NOMO-1 treated with DMSO at 0.1 percent for 48 hours (cell line): ENCODE data around the gene CACNG5.

ENCODE experiments used
- DNase-seq: peaks from one replicate; lab custom pipeline; 2025; ENCODE audit not compliant: unreplicated experiment; lab: John Stamatoyannopoulos, UW

The CACNG5 gene

DNA sequence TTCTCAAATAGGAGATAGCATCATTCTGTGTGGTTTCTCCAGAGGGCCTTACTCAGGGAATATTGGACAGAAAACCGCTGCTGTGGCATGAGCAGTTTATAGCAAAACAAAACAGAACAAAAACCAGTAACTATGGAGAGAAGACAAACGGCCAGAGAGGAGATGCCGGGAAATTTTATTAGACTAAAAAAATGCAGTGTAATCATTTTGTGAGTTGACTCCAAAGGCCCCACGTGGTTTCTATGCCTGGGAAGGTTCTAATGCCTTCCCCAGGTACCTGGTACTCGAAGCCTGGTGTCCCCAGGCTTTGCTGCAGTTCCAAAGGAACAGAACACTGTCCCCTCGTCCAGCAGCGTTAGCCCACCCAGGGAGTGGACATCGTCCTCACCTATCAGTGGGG lies 12.9 kb upstream of the CACNG5 start:
- DNase-seq = no peak

DNA sequence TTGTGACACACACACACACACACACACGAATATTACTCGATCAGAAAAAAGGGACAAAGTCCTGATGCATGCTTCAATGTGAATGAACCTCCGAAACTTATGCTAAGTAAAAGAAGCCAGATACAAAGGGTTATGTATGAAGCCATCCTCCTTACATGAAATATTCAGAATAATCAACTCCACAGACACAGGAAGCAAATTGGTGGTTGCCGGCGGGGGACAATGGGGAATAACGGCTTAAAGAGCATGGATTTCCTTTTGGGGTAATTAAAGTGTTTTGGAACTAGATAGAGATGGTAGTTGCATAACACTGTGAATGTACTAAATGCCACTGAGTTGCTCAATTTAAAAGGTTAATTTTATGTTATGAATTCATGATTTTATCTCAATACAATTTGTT lies 8.1 kb upstream of the CACNG5 start:
- DNase-seq = no peak

DNA sequence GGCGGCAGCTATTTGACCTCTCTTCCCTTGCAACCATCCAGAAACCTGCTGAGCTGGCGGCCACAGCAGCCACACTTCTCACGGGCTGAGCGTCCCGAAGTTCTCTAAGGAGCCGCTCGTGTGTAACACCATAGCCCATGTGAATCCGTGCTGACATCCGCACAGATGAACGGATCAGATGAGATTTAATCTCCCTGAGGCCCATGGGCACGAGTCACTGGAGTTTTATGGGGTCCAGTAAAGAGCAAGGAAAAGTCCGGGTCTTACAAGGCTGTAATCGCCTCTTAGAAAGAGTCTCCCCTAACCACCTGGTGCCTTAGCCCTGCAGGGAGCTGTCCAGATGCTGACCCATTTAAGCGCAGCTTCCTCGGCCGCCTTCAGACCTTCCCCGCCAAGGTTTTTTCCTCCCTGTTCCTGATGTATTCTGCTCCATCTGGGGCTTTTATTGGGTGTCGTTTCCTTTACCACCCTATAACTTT lies 5.5 kb upstream of the CACNG5 start:
- DNase-seq = peak; percentile 4

DNA sequence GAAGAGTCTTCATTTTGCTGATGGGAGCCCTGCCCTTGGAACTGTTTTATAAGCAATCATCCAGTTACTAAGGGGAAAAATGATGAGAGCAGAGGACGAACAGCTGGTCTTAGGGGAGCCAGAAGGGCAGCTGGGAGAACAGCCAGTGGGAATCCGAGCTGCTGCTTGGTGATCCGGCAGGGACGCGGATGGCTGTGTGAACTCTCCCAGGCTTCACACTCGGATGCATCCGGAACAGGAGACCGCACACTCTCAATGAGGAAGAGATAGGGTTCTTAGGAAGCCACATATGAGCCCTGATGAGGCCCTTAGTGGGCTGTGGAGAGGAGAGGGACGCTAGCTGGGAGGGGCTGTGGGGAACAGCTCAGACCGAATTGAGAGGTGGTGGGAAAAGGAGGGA lies 5.0 kb upstream of the CACNG5 start:
- DNase-seq = no peak

DNA sequence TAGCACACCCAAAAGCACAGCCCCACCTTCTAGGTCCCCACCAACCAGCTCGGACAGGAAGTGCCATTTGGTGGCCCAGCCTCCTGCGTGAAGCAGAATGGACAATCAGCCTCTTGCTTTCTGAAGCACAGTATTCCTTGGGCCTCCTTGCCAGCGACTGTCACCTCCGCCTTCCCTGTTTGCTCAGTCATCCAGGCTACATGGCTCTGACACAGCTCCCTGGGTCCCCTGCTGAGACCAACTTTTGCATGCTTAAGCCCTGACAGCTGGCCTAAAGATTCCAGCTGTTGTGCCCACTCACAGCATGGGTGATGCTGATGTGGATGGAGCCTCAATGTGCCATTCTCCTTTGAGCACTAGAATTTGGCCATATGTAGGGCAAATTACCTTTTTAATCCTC lies 4.5 kb upstream of the CACNG5 start:
- no peak for DNase-seq

DNA sequence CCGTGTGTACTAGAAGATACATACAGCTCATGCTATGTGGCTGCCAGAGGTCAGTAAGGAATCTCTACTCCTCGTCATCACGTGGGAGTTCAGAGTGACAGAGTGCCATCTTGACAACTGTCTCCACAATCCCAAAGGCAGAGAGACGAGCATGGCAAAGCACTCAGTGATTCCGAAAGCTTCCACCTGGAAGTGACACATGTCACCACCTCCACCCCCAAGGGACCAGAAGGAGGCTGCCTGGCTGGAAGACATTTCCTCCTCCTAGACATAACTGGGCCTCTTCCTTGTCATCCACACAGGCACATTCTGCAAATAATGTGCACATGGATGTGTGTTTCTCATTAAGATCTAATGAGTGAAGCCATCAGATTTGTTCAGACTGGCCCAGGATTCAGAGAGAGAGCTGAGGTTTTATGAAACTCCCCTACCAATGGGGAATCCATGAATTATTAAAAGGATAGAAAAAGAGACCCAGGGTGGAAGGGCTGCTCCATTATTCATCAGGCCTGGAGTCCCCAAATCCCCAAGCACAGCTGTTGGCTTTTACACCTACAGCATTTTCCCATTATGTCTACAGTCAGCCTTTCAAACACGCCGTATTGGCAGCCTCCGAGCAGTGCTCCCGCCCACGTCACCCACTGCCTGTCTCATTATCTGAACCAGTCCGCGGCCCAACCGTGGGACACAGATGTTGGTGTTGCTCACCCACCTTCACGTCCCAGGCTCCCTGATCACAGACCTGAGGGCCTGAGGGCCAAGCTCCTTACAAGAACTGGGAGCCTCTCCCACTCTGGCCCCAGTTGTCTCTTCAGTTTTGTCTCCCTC lies 3.3 kb upstream of the CACNG5 start:
- no peak for DNase-seq

DNA sequence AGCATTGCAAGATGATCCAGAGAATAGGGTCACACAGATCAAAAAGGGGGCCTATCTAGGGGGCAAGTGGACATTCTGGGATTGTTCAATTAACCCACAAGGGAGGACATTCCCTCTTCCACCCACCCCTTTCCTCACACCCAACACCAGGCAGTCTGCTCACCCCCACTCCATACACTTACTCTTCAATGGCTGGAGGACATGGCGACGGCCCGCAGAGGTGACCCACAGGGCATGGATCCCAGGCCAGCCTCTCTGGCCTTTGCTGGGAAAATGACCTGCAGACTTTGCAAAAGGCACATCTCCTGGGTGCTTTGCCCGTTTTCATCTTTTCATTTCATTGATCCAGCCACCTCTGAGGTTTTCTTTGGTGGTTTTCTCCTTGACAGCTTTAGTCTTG lies 1.7 kb upstream of the CACNG5 start:
- no peak for DNase-seq

DNA sequence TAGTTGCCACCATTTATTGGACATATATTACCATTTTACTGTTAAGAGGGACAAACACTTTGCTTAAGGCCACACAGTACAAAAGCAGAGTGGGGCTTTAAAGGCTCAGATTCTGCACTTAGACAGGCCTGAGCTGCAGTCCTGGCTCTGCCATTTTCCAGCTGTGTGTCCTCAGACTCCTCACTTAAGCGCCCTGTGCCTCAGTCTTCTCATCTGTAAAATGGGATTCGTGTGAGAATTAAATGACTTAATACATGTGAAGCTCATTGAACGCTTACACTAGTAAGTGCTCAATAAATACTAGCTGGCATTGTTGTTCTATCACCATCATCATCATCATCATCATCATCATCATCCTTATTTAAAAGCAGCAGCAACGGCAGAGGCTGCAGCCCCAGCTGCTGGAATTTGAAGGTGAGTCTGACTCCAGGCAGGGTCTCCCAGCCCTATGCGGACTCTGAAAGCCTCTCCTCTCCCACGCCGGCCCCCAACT lies 445 bp upstream of the CACNG5 start:
- DNase-seq = no peak

DNA sequence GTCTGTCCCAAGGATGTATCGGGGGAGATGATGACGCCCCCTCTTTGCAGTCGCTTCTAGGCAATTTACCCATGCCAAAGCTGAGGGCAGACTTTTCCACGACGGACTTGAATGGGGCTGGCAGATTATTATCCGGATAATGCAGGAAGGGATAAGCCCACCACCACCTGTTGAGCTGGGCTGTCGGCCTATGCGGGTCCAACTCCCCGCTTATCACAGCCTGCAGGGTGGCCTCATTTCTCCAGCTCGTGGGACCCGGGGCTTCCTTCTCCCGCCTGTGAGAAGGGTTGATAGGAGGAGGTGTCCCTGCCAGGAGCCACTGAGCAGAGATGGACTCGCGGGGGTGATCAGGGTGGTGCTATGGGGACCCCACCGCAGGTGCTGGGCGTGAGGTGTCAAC lies 559 bp downstream of the CACNG5 start:
- no peak for DNase-seq

DNA sequence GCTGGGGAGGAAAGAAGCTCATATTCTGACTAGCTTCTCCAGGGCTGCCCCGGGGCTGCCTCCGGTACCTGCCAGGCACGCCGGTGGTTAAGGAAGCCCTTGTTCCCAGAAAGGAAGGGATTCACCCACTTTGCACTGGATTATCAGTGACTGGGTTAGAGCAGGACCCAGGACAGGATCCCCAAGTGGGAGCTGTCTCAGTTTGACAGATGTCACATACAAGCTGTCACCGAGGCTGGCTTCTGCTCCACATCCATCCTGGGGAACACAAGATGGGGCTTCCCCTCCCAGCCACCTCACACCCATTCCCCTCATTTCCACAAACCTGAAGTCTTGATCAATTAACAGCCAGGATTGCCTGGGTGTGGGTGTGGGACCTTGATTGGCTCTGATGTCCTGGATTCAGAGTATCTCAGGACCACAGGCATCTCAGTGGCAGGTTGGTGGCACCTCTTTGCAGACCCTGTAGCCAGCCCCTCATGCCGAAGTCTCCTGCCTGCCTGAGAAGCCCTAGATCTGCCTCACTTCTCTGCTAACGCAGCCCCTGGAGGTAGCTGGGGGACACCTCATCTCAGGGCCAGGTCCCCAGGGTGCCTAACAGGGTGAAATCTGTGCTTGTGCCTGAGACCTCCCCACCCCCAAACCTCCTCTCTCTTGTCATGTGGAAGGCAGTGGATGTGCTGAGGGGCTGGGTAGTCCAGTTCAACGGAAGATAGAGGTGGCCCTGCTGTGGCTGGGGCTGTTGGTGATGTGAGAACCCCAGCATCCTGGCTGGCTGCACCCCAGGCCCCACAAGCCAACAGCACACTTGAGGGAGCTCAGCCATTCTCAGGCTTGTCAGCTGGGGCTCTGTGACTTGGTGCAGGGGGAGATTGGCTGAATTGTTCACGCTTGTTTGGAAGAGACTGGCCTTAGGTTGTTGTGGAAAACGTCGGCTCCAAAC lies 1.4 kb downstream of the CACNG5 start:
- no peak for DNase-seq

DNA sequence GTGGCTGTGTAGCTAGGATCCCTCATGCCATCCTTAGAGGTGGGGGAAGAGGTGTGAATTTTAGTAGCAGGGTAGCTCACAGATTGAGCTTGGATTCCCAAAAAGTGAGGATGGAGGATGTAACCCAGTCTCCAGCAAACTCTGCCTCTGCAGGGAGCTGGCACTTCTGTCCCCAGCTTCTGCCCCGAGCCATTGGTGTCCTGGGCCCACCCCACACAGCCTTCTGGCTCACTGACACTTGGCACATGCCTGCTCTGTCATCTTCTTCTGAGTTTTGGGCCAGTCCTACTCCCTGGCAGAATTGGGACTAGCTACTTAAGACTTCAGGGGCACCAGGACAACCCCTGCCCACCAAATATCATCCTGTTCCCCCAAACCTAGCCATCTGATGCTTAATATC lies 2.3 kb downstream of the CACNG5 start:
- DNase-seq = no peak

DNA sequence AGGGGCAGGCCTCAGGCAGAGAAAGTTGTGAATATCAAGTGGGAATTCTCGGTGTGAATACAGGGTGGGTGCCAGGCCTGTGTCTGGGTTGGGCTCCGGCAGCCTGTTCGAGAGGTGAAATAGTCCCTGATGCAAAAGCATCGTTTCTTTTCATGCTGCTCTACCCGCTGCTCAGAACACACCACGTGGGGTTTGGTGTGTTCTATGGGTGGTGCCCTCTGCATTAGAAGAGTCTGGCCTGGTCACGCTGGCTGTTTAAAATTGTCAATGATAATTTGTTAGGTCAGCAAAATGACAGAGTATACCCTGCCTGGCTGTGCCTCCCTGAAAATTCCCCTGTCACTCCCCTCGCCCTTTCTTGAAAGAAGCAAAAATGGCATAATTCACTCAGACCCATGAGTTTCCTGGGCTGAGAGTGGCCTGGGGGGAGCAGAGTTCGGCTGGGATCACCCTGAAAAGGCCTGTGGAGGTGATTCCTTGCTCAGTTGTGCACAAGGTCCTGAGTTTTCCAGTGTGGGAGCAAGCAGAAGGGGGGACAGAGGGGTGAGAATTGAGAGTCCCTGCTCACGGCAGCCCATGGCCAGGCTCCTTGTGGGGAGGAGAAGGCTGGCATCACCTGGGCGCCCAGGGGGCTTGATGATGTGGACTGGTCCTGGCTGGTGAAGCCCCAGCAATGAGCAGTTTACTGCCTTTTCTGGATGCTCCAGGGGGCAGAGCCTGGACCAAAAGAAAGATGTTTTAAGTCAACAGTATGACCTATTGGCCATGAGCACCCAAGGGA lies 3.2 kb downstream of the CACNG5 start:
- no peak for DNase-seq

DNA sequence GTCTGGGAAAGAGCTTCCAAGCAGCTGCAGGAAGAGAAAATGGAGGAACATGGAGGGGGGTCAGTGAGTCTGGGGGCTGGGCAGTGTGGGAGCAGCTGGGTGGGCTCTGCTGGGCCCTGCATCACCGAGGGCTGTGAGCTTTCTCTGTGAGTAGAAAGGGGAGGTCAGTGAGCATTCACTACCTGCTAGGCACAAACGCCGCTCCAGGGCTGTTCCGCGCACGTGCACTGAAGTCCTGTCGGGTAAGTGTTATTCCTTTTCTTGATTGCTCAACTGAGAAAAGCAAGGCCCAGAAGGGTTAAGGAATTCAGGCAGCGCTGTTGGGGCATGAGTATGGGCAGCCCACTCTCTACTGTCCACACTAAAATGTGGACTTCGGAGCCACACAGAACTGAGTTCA lies 4.7 kb downstream of the CACNG5 start:
- DNase-seq = no peak

DNA sequence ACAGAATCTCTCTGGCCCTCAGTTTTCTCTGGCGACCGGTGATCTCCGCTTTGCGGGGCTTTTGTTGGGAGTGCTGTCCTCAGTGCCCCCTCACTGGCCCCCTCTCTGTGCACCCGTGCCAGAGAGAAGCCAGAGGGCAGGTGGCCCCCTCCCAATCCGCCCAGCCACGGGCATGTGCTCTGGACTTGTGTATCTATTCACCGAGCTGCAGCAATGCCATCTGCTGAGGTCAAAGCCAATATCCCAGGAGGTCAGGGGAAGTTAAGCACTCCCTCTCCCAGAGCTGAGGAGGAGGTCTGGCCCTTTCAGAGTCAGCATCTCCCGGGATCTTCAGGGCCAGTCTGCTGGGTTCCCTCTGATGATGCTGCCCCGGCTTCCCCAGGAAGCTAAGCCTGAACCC lies 5.1 kb downstream of the CACNG5 start:
- DNase-seq = no peak

DNA sequence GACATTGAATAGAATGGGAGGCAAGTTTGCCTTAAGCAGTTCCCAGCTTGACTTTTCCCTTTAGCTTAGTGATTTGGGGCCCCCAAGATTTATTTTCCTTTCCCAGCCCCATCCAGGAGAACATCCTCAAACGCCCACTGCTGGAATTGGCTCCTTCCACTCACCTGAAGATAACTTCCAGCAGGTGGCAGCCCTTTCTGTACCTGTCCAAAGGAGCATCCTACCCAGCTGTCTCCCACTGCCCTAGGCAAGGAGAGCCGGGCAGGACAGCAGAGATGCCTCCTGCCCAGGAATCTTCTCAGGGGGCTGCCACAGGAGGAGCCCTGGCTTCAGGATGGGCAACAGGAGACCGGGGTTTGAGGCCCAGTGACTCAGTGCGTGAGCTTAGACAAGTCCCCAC lies 6.4 kb downstream of the CACNG5 start:
- no peak for DNase-seq

DNA sequence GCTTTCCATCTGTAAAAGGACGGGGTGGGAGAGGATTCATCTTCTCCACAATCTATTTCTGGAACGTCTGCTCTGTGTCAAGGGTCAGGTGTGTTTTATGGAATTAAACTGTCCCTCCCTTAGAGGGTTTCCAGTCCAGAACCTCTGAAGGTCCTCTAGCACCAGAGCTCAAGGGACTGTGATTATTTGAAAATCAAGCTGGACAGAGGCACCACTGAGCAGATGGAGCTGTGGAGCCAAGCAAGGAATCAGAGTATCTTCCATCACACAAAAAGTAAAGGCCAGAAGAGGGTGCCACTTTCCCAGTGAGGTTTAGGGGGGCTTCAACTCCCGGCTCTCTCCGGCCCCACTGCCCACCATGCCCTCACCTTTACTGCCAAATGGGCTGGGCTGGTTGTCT lies 6.8 kb downstream of the CACNG5 start:
- no peak for DNase-seq

DNA sequence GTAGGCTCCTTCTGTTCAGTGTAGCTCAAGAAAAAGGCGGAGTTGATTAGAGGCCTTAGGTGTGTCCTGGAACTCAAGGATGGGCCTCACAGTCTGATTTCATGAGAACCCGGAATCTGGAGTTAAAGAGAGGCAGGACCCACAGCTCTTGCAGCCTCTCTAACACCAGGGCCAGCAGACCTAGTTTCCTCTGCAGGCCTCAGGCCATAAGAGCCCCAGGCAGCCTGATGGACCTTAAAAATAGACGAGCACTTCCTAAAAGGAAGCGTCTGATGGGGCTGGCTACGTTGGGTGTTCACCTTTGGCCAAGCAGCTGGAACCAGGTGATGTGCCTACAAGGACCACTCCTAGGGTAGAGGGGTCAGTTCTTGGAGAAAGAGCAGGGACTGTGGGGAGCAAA lies 7.6 kb downstream of the CACNG5 start:
- DNase-seq = no peak

DNA sequence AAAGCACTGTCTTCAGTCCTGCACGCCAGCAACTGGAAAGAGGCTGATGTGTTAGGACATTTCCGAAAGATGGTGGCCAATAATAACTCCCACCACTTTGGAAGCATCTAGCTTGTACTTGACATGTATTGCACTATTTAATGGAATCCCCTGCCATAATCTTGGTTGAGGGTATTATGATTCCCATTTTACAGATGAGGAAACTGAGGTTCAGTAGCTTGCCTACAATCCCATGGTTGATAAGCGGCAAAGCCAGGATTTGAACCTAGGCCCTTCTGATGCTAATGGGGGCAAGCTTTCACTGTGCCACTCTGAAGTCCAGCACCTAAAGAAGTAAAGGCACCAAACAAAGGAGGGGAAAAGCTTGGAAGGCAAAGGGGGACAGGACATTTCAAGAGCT lies 8.0 kb downstream of the CACNG5 start:
- DNase-seq = no peak

DNA sequence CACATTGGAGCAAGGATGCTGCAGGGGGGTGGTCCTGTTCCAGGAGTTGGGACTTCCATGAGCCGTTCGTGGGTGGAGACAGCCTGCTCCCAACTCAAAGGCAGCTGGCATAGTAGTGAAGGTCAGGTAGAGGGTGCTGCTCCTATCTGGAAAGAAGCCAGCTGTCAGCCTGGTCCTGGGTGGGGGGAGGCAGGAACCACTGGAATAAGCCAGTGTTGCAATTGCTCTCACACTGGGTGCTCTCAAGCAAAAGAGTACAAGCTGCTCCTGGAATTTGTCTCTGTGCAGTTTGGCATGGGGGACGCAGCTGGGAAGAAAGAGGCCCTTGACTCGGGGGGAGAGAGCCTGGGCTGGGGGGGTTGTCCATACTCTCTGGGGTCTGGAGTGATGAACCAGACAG lies 8.7 kb downstream of the CACNG5 start:
- DNase-seq = no peak

DNA sequence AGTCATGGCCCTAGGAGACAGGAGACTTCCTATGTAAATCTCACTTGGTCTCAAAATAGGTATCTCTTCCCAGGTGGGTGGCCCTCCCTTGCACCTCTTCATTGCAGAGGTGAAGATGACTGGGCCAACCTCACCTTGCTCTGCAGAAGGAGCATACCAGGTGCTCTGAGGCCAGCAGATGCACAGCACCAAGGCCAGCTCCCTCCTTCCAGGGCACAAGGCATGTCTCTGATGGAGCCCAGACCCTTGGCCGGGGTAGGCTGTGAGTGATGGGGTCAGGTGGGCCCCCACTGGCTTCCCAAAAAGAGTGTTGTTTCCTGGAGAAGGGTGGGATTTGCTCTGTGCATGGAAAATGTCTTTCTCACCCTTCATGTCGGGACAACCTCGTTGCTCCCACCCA lies 12.8 kb downstream of the CACNG5 start:
- DNase-seq = no peak

DNA sequence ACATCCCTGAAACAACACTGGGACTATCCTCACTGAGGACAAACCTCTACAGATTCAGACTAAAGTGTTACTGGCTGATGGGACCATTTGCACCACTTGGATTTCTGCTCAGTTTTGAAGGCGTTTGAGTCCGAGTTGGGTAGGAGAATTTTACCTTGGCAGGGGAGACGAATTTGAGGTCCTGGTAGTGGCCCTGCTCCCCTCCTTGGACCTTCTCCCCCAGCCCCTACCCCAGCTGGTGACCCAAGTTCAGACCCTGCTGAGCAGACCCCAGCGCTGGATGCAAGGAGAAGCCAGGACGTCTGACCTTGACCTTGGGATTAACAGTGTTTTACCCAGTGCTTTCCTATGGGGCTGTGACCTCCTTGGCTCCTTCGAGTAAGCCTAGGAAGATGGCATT lies 13.6 kb downstream of the CACNG5 start:
- DNase-seq = no peak
